Measurements from ENCODE around the gene ULBP2. TPM values are rescaled to one million over a fixed set of nuclear protein-coding genes. Genes with fewer than 3 reads are reported as not detected.
"Not testable (repeated sequence)": the region's sequence is repeated elsewhere in the genome, so short reads cannot be mapped to it uniquely, and the experiment has no call there.

ULBP2 gene
- total RNA-seq, 1 experiment from 2014 or later: not detected

DNA sequence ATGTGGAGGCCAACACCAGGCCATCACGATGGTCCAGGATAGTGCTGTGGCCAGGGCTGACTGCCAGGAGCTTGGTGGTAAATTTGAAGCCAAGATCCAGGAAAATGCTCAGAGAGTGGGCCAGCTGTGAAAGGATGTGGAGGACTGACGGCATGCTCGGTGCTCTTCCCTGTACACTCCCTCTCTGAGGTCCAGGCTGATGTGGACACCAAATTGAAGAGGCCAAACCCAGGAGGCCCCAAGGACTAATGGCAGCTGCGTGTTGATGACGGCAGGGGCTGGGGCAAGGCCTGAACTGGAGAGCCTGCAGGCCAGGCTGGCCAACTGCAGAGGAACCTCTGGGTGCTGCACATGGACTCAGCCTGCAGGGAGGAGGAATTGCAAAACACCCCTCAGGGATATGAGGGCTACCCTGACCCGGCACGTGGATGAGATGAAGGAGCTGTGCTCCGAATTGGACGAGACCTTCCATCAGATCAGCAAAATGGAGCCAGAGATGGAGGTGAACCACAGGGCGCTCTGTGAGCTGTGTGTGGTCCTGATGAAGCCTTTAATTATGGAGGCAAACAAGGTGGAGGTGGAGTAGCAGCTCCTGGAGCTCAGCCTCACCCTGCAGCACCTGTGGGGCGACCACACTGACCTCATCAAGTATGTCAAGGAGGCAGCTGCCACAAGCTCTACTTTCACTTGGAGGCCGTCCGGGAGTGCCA, 37.0 kb upstream of the ULBP2 start:
- H3K4me3 ChIP-seq (ENCODE audit: insufficient read depth, low read depth, low read length): no peak overlapping the region
- no peaks in the 10 kb centered on the region for H3K36me3 ChIP-seq (replicated peaks; ENCODE audit: control insufficient read depth, insufficient read depth, low read length)
- H3K27me3 ChIP-seq (ENCODE audit: control insufficient read depth, insufficient read depth, low read length): no peaks in the 10 kb centered on the region; the same call in 1 of the 2 replicates
- peak; percentile 30 for DNase-seq

DNA sequence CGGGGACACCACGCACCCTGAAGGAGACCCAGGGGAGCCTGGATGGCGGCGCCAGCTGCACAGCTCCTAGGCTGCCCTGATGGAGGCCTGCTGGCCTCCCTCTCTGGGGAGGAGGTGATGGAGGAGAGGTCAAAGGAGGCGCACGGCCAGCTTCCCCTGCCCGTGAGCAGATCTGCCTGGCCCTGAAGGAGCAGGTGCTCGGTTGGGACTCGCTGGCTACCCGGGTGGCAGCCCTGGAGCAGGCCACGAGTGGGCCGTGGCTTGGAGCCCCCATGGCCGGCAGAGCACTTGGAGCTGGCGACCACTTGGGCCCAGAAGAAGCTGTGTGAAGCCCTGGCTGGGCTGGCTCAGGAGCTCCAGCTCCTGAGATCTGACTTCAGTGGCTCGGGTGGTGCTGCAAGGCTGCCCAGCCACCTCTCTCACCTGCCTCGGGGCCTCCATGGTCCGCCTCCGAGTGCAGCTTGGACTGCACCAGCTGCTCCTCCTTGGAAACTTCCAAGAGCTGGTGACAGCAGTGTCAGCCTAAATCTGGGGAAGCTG, 36.4 kb upstream of the ULBP2 start:
- no peaks in the 10 kb centered on the region for H3K36me3 ChIP-seq (replicated peaks; ENCODE audit: control insufficient read depth, insufficient read depth, low read length)
- no peaks in the 10 kb centered on the region; the same call in 1 of the 2 replicates for H3K27me3 ChIP-seq (ENCODE audit: control insufficient read depth, insufficient read depth, low read length)
- no peak overlapping the region for H3K4me3 ChIP-seq (ENCODE audit: insufficient read depth, low read depth, low read length)
- DNase-seq: peak; percentile 38

DNA sequence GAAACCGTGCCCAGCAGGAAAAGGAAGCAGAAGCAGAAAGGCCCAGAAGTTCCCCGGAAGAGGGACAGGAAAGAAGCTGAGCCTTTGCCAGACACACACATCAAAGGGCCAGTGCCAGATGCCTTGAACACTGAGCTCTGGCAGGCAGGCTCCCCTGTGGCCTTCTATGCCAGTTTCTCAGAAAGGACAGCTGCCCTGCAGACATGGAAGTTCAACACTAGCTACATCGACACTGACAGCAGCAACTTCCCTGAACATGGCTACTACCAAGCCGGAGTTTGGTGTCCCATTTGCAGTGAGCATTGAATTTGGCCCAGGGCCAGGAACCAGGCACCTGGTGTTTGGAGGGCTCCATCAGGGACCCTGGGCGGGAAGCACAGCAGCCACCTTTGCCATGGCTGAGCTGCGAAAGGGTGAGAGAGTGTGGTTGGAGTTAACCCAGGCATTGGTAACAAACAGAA, 35.9 kb upstream of the ULBP2 start:
- H3K27me3 ChIP-seq (ENCODE audit: control insufficient read depth, insufficient read depth, low read length): no peaks in the 10 kb centered on the region; the same call in 1 of the 2 replicates
- H3K4me3 ChIP-seq (ENCODE audit: insufficient read depth, low read depth, low read length): no peak overlapping the region
- H3K36me3 ChIP-seq (replicated peaks; ENCODE audit: control insufficient read depth, insufficient read depth, low read length): no peaks in the 10 kb centered on the region
- no peak for DNase-seq

DNA sequence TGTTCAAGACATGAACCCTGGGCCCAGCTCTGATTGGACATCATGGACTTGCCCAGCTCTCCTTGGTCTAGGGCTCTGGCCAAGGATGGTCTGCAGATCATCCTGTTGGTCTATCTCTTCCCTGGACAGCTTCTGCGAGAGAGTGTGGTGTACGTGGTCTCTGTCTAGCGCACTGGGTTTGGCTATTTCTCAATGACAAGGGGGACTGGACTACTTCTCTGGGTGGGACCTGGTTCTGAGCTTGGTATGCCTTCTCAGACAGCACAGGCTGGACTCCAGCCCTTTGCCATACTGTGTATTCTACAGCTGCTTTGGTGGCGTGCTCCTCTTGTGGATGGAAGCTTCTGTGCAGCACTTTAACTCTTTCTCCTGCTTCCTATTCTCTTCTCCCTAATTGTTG, 35.4 kb upstream of the ULBP2 start:
- Histone ChIP-seq H3K4me3 (ENCODE audit: insufficient read depth, low read depth, low read length) (no peak overlapping the region), H3K36me3 (replicated peaks; ENCODE audit: control insufficient read depth, insufficient read depth, low read length) (no peaks in the 10 kb centered on the region), H3K27me3 (ENCODE audit: control insufficient read depth, insufficient read depth, low read length) (no peaks in the 10 kb centered on the region; the same call in 1 of the 2 replicates)
- no peak for DNase-seq

DNA sequence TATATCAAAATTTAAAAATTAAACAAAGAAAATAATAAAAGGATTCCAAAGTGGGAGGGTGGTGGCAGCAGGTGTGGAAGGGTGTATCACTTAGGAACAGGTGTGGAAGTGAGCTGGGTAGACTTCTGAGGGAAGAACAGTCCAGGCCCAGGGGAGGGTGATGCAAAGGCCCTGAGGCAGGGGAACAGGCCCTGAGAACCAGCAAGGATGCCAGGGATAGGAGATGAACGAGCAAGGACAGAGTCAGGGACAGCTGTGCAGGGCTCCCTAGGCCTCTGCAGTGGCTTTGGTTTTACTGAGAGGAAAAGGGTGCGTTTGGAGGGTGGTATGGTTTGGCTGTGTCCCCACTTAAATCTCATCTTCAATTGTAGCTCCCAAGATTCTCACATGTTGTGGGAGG, 34.5 kb upstream of the ULBP2 start:
- Histone ChIP-seq H3K36me3 (replicated peaks; ENCODE audit: control insufficient read depth, insufficient read depth, low read length) (no peaks in the 10 kb centered on the region), H3K4me3 (ENCODE audit: insufficient read depth, low read depth, low read length) (no peak overlapping the region), H3K27me3 (ENCODE audit: control insufficient read depth, insufficient read depth, low read length) (no peaks in the 10 kb centered on the region; the same call in 1 of the 2 replicates)
- no peak for DNase-seq

DNA sequence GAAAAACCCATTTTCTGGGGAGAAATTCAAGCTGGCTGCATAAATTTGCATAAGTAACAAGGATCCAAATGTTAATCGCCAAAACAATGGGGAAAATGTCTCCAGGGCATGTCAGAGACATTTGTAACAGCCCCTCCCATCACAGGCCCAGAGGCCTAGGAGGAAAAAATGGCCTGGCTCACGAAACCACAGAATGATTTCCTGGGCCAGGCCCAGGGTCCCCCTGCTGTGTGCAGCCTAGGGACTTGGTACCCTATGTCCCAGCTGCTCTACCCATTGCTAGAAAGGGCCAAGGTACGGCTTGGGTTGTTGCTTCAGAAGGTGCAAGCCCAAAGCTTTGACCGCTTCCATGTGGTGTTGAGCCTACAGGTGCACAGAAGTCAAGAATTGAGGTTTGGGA, 33.3 kb upstream of the ULBP2 start:
- H3K27me3 ChIP-seq (ENCODE audit: control insufficient read depth, insufficient read depth, low read length); H3K36me3 ChIP-seq (replicated peaks; ENCODE audit: control insufficient read depth, insufficient read depth, low read length); DNase-seq; H3K4me3 ChIP-seq (ENCODE audit: insufficient read depth, low read depth, low read length): not testable (repeated sequence)

DNA sequence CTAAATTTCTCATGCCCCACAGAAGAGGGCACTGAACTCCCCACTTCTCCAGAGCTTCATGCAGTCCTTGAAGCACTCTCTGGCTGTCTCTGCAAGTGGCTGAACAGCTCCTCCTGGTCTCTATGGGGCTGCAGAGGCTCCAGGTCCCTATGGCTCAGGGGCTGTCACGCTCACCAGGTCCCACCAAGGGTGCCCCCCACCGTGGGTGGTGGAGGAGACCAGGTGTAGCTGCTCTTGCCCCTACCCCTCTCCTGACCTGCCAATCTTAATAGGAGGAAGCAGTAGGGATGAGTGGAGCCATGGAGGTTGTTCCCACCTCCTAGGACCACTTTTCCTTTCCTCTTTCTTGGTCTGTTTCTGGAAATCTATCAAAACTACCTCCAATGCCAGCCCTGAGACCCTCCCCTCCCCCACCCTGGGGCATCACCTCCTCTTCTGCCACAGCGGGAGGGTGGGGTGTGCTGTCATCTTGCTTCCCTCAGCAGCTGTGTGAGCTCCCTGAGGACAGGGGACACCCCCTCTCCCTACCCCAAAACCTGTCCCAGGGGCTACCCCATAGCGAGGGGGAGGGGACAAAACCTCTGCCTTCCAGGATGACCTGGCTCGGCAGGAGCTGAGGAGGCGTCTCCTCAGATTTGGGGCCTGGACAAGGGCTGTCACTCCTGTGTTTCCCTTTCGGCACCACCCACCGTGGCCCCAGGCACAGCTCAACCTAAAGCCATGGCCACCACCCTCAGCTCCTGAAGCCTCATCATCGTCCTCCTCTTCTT, 31.9 kb upstream of the ULBP2 start:
- no peak for DNase-seq
- Histone ChIP-seq H3K4me3 (ENCODE audit: insufficient read depth, low read depth, low read length) (no peak overlapping the region), H3K36me3 (replicated peaks; ENCODE audit: control insufficient read depth, insufficient read depth, low read length) (no peaks in the 10 kb centered on the region), H3K27me3 (ENCODE audit: control insufficient read depth, insufficient read depth, low read length) (peaks cover 4% of the 10 kb centered on the region; the same call in 1 of the 2 replicates)

DNA sequence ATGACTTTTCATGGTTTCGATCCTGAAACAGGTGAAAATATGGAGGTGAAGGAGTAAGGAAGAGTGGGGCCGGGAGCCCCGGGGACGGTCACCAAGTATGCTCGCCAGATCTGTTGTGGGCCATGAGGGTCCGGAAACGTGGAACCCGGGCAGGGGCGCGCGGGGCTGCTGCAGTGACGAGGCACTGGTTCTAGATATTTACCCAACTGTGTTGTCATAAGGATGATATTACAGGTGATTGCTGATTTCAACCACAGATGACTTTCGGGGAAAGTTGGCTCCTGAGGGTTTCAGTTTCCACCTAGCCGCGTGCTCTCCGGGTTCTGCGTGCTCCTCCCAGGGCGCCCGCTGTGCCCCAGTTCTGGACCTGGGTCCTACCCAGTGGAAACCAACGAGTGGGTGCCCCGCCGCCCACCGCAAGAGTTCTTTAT, 31.1 kb upstream of the ULBP2 start:
- Histone ChIP-seq H3K4me3 (ENCODE audit: insufficient read depth, low read depth, low read length) (no peak overlapping the region), H3K36me3 (replicated peaks; ENCODE audit: control insufficient read depth, insufficient read depth, low read length) (no peaks in the 10 kb centered on the region), H3K27me3 (ENCODE audit: control insufficient read depth, insufficient read depth, low read length) (peaks cover 4% of the 10 kb centered on the region; the same call in 1 of the 2 replicates)
- DNase-seq: peak; percentile 26

DNA sequence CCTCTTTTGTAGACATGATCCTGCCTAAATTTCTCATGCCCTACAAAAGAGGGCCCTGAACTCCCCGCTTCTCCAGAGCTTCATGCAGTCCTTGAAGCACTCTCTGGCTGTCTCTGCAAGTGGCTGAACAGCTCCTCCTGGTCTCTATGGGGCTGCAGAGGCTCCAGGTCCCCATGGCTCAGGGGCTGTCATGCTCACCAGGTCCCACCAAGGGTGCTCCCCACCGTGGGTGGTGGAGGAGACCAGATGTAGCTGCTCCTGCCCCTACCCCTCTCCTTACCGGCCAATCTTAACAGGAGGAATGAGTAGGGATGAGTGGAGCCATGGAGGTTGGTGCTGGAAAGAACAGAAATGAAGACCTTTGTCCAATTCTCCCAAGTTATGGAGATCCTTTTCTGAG, 29.1 kb upstream of the ULBP2 start:
- not testable (repeated sequence) for DNase-seq; H3K4me3 ChIP-seq (ENCODE audit: insufficient read depth, low read depth, low read length); H3K36me3 ChIP-seq (replicated peaks; ENCODE audit: control insufficient read depth, insufficient read depth, low read length); H3K27me3 ChIP-seq (ENCODE audit: control insufficient read depth, insufficient read depth, low read length)

DNA sequence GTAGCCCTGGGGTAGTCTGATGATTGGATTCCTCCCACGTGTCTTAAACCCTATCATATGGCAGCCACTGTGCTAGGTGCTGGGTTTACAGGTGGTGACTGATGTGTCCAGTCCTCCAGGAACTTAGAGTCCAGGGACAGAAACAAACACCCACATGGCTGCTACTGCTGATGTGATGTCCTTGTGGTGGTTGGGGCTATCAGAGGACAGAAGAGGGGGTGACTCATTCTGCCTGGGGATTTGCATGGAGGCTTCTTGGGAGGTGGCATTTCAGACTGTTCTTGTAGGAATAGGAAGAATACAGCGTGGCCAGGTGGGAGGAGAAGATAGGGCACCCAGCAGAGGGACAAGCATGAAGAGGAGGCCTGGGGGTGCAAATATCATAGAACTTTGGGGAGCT, 28.7 kb upstream of the ULBP2 start:
- Histone ChIP-seq H3K27me3 (ENCODE audit: control insufficient read depth, insufficient read depth, low read length) (peaks cover 7% of the 10 kb centered on the region; the same call in 1 of the 2 replicates), H3K36me3 (replicated peaks; ENCODE audit: control insufficient read depth, insufficient read depth, low read length) (no peaks in the 10 kb centered on the region), H3K4me3 (ENCODE audit: insufficient read depth, low read depth, low read length) (no peak overlapping the region)
- DNase-seq: no peak

DNA sequence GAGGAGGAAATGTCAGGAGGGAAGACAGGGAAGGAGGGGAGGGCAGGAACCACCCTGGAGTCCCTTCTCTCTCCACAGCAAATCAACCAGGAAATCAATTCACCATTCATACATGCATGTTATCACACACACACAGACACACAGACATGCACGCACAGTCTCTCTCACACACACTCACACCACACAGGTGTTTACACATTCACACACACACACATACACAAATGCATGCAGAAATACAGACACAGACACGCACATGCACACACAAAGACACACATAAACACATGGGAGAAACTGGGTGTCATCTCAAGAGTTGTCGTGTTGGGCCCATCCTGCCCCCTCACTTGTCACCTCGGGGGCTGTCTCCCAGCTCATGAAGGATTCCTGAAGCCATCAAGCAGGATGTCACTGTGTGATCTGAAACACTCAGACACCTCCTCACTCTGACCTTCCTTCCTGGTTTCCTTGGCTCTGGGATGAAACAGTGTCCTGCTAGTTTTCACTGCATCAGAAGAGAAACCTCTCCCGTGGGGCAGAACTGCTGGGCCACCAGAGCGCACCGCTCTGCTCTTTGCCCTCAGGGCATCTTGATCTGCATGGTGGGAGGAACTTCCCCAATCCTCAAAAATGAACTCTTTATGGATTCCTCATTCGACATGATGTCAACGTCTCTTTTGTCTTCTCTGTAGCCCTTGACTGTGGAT, 28.1 kb upstream of the ULBP2 start:
- Histone ChIP-seq H3K27me3 (ENCODE audit: control insufficient read depth, insufficient read depth, low read length) (peaks cover 12% of the 10 kb centered on the region), H3K36me3 (replicated peaks; ENCODE audit: control insufficient read depth, insufficient read depth, low read length) (no peaks in the 10 kb centered on the region), H3K4me3 (ENCODE audit: insufficient read depth, low read depth, low read length) (no peak overlapping the region)
- DNase-seq: no peak

DNA sequence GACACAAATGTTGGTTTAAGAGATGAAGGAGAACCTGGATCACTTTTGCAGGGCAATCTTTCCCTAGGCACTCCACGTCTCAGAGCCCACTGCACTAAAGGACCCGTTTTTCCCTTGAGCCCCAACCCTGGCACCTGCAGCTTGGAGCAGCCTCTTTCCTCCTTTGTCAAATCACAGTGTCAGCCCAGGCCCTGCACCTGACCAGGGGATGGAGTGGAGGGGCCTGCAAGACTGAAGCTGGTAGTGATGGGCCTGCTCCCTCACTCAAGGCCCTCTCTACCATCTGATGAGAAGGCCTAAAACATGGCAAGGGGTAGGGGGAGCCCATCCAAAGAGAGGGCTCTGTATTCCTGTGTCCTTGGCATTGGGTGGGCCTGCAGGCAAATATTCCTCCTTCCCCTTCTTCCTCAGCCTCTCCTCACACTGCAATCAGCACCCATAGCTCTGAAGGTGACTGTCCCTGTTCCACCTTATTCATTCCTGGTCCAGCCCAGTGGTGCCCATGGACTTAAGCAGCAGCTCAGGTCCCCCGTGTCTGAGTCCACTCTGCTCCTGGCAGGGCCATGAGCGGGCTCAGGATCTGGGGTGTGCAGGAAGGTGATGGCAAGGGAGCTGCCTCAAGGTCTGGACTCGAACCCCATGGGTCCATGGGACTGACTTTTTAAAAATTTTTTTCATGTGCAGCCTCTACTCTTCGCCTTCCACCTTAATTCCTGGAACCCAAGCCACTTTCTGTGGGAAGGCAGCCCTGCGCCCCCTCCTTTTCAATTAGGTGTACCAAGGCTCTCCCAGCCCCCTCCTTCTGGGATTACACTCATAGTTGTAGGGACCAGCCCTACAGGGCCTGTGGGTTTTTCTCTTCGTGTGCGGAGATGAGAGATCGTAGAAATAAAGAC, 25.6 kb upstream of the ULBP2 start:
- Histone ChIP-seq H3K4me3 (ENCODE audit: insufficient read depth, low read depth, low read length) (no peak overlapping the region), H3K27me3 (ENCODE audit: control insufficient read depth, insufficient read depth, low read length) (peaks cover 27% of the 10 kb centered on the region), H3K36me3 (replicated peaks; ENCODE audit: control insufficient read depth, insufficient read depth, low read length) (no peaks in the 10 kb centered on the region)
- DNase-seq: no peak

DNA sequence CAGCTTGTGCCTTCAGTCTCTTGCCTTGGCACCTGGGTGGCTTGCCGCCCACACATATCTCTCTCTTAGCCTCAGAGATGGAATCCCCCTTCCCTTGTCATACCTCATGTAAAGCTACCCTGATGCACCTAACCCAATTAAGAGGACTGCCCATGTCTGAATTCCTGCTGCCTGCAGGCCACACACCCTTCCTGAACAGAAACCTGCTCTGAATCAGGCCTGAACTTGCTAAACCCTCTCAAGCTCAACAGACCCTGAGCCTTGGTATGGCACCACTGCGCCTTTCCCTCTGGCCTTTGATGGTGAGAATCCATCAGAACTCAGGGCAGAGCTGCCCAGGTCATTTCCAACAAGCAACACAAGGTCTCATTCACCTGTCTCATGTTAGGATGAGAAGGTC, 24.1 kb upstream of the ULBP2 start:
- H3K27me3 ChIP-seq (ENCODE audit: control insufficient read depth, insufficient read depth, low read length): peaks cover 42% of the 10 kb centered on the region
- H3K4me3 ChIP-seq (ENCODE audit: insufficient read depth, low read depth, low read length): no peak overlapping the region
- DNase-seq: no peak
- H3K36me3 ChIP-seq (replicated peaks; ENCODE audit: control insufficient read depth, insufficient read depth, low read length): no peaks in the 10 kb centered on the region
